Endothelial cell of umbilical vein (primary cell): ENCODE measurements around the gene MINK1. TPM values are rescaled to one million over a fixed set of nuclear protein-coding genes. Genes with fewer than 3 reads are reported as not detected.

Experiments
- BruUV-seq: library from RNA; stranded (reverse); fragments of 400-500 nt; replicated peaks from 2 replicates; lab custom pipeline; 2021; lab: Mats Ljungman, UMichigan
- CTCF ChIA-PET: fragments of 300-600, 350-600 bp; sonication (Branson Sonifier 250); formaldehyde crosslinking; loops from one replicate; lab custom pipeline; 2021; ENCODE audit warnings: antibody characterized with exemption, inconsistent platforms; lab: Charles Lee
- POLR2A ChIA-PET: fragments of 300-600, 350-600 bp; sonication (Branson Sonifier 250); formaldehyde crosslinking; loops from one replicate; lab custom pipeline; 2021; ENCODE audit warnings: antibody characterized with exemption, inconsistent platforms; lab: Charles Lee
- DNase-seq: peaks from one replicate; pipeline ENCODE4 v3.0.0-alpha.2; 2011; ENCODE audit warnings: low read depth, low spot score
- FAIRE-seq: peaks from 2 replicates; lab custom pipeline; 2011; peaks lifted over from hg19 to GRCh38; lab: Jason Lieb, UNC
- H2AFZ ChIP-seq: 2 replicates; pipeline ENCODE4 v1.6.0; 2012; ENCODE audit warnings: low read depth, low read length, control low read depth, inconsistent platforms
- H3K27ac ChIP-seq: 2 replicates; pipeline ENCODE4 v1.5.1; 2011; ENCODE audit warnings: low read depth, mild to moderate bottlenecking, control low read depth, low read length, moderate library complexity; ENCODE audit not compliant: insufficient read depth
- H3K27me3 ChIP-seq, 2 experiments: 2 replicates each; pipeline versions ENCODE4 v1.6.0 to v1.6.1; 2011; ENCODE audit warnings: low read length in 2 of 2, mixed read lengths in 1 of 2; ENCODE audit not compliant: control insufficient read depth in 2 of 2, insufficient read depth in 2 of 2
- H3K36me3 ChIP-seq, 2 experiments: 2 replicates in 1 of 2; 3 replicates in 1 of 2; pipeline ENCODE4 v1.5.1; 2011; ENCODE audit warnings: low read length in 2 of 2, mild to moderate bottlenecking in 1 of 2, moderate library complexity in 1 of 2; ENCODE audit not compliant: control insufficient read depth in 2 of 2, insufficient read depth in 2 of 2; ENCODE audit errors: extremely low read depth in 1 of 2
- H3K4me1 ChIP-seq: 3 replicates; pipeline ENCODE4 v1.5.1; 2011; ENCODE audit warnings: mild to moderate bottlenecking, low read length; ENCODE audit not compliant: control insufficient read depth, insufficient read depth; ENCODE audit errors: extremely low read depth
- H3K4me2 ChIP-seq: 2 replicates; pipeline ENCODE4 v1.6.1; 2011; ENCODE audit warnings: low read length, control low read depth, mixed read lengths; ENCODE audit not compliant: insufficient read depth
- H3K4me3 ChIP-seq, 3 experiments: fragments of 200-600 bp in 1 of 3; sonication (generic), shearing (Covaris generic) in 1 of 3; replicated peaks in 1 of 3; 2 replicates each; pipeline ENCODE4 v1.5.1; 2011 to 2016; ENCODE audit warnings: control low read depth in 3 of 3, low read length in 3 of 3, mild to moderate bottlenecking in 2 of 3, inconsistent platforms in 1 of 3, low read depth in 1 of 3, moderate library complexity in 1 of 3; ENCODE audit not compliant: insufficient read depth in 1 of 3
- H3K79me2 ChIP-seq: 2 replicates; pipeline ENCODE4 v1.6.0; 2012; ENCODE audit warnings: low read length, inconsistent platforms; ENCODE audit not compliant: control insufficient read depth, insufficient read depth
- H3K9ac ChIP-seq: replicated peaks from 2 replicates; pipeline ENCODE3; 2011; ENCODE audit warnings: low read length, control low read depth; ENCODE audit not compliant: insufficient read depth; ENCODE audit errors: extremely low read depth
- H3K9me1 ChIP-seq: replicated peaks from 3 replicates; pipeline ENCODE4 v1.6.0; 2011; ENCODE audit warnings: mild to moderate bottlenecking, low read length; ENCODE audit not compliant: control insufficient read depth, insufficient read depth; ENCODE audit errors: extremely low read depth
- H3K9me3 ChIP-seq: replicated peaks from 2 replicates; pipeline ENCODE4 v1.5.1; 2012; ENCODE audit warnings: low read length, inconsistent platforms; ENCODE audit not compliant: control insufficient read depth, insufficient read depth
- H4K20me1 ChIP-seq: replicated peaks from 2 replicates; pipeline ENCODE3; 2011; ENCODE audit warnings: mild to moderate bottlenecking, low read length; ENCODE audit not compliant: control insufficient read depth, insufficient read depth; ENCODE audit errors: extremely low read depth
- CTCF ChIP-seq, 2 donors: IDR thresholded peaks; 1 replicate in 1 of 2; 2 replicates in 1 of 2; pipeline ENCODE4 v1.5.1; 2011; ENCODE audit warnings: low read length in 2 of 2, mild to moderate bottlenecking in 2 of 2, moderate library complexity in 2 of 2, control low read depth in 1 of 2, inconsistent platforms in 1 of 2, low read depth in 1 of 2; ENCODE audit not compliant: insufficient read depth in 1 of 2; ENCODE audit errors: extremely low read depth in 1 of 2
- EZH2 ChIP-seq: IDR thresholded peaks from 2 replicates; pipeline ENCODE4 v1.6.1; 2012; ENCODE audit warnings: borderline replicate concordance, low read depth, mild to moderate bottlenecking, moderate library complexity, low read length, inconsistent platforms; ENCODE audit not compliant: severe bottlenecking
- FOS ChIP-seq: IDR thresholded peaks from 2 replicates; pipeline ENCODE4 v1.6.1; 2011; ENCODE audit warnings: mild to moderate bottlenecking, low read length, moderate library complexity, borderline replicate concordance; ENCODE audit not compliant: insufficient read depth
- GATA2 ChIP-seq: IDR thresholded peaks from 2 replicates; pipeline ENCODE4 v1.7.0; 2011; ENCODE audit warnings: low read depth, mild to moderate bottlenecking, moderate library complexity, mixed read lengths, low read length; ENCODE audit not compliant: insufficient read length, insufficient read depth
- JUN ChIP-seq: IDR thresholded peaks from 2 replicates; pipeline ENCODE4 v1.6.1; 2011; ENCODE audit warnings: borderline replicate concordance, low read depth; ENCODE audit not compliant: insufficient read length, insufficient read depth
- MAX ChIP-seq: IDR thresholded peaks from 2 replicates; pipeline ENCODE4 v1.6.1; 2011; ENCODE audit not compliant: insufficient read depth, insufficient read length
- MYC ChIP-seq: IDR thresholded peaks from one replicate; pipeline ENCODE4 v1.6.1; 2011; ENCODE audit warnings: mild to moderate bottlenecking, low read depth, low read length
- POLR2A ChIP-seq: IDR thresholded peaks from 2 replicates; pipeline ENCODE4 v1.6.1; 2012; ENCODE audit warnings: low read depth, mild to moderate bottlenecking, control low read depth, low read length
- POLR2AphosphoS5 ChIP-seq: IDR thresholded peaks from 2 replicates; pipeline ENCODE4 v1.6.1; 2012; ENCODE audit warnings: low read depth, mild to moderate bottlenecking, control low read depth, low read length, moderate library complexity; ENCODE audit not compliant: insufficient read depth
- dilution Hi-C: fragments of 300-500 bp; cut with MboI; formaldehyde crosslinking; loops from one replicate; pipeline ENCODE4 v1.15.0; 2019; ENCODE audit warnings: low sequenced_read_pairs; ENCODE audit not compliant: extremely low pct_ligation_motif_present
- intact Hi-C: fragments of 100-400 bp; cut with micrococcal nuclease; formaldehyde crosslinking; loops from one replicate; pipeline ENCODE4 v1.10.0; 2022
- polyA plus RNA-seq, 4 experiments: library from polyadenylated mRNA; depleted of rRNA in 3 of 4; stranded (reverse) in 3 of 4; unstranded in 1 of 4; fragments of >200 nt; gene quantifications; 2 replicates each; pipeline versions ENCODE4 v1.2.1 to v1.2.3, GENCODE V29; 2011 to 2012; ENCODE audit warnings: missing spikeins in 1 of 4
- total RNA-seq: library from RNA; stranded (reverse); gene quantifications from 2 replicates; pipeline ENCODE4 v1.2.3, GENCODE V29; 2021

The MINK1 gene
- total and polyA plus RNA-seq, 2 donors (not counting 3 experiments of a cell fraction or from before 2014, with no cell fraction given): 53.6 to 89.4 TPM

GRCh38 chr17:4840893-4841242 is 7.7 kb downstream of the MINK1 start:
- peaks cover 3% of the 10 kb centered on the region for H3K4me1 ChIP-seq
- peaks cover 57% of the 10 kb centered on the region for H3K79me2 ChIP-seq
- H3K27me3 ChIP-seq: no peaks in the 10 kb centered on the region
- no peak overlapping the region for H3K9ac ChIP-seq
- BruUV-seq: no TSS peak
- TF ChIP-seq CTCF (IDR thresholded peaks at IDR 0.05; ENCODE audit: extremely low read depth in 1 of 2, insufficient read depth in 1 of 2, low read depth in 1 of 2, low read length in 2 of 2) (no peak), POLR2AphosphoS5 (no peak), GATA2 (no peak), EZH2 (no peak), MAX (no peak), JUN (no peak), POLR2A (no peak), MYC (no peak), FOS (no peak)
- H4K20me1 ChIP-seq: no peaks in the 10 kb centered on the region
- H3K4me2 ChIP-seq: no peak overlapping the region
- no peak for FAIRE-seq
- DNase-seq: no peak
- no peaks in the 10 kb centered on the region for H3K9me1 ChIP-seq
- intact Hi-C loops (no loop called here), dilution Hi-C loops (no loop called here)
- ChIA-PET POLR2A (no interaction called here), CTCF (interaction anchor here (1.0 to 1.7 kb wide), 4 partner anchors 9 to 32 kb away, joined by 3 to 7 read pairs (median 4); no protein-coding TSS in a partner anchor)
- H3K36me3 ChIP-seq: peaks cover 0 to 7% of the 10 kb centered on the region in 2 experiments
- H2AFZ ChIP-seq: no peak overlapping the region
- no peak overlapping the region for H3K4me3 ChIP-seq
- H3K9me3 ChIP-seq: no peaks in the 10 kb centered on the region
- no peak overlapping the region for H3K27ac ChIP-seq
